CD14-positive monocyte (primary cell): ENCODE measurements around the gene CD4. TPM values are rescaled to one million over a fixed set of nuclear protein-coding genes. Genes with fewer than 3 reads are reported as not detected.
A peak's percentile ranks its signal among the peaks of the same experiment; 100 is the strongest.

ENCODE experiments used
- DNase-seq, 3 donors: peaks; one replicate each; pipeline ENCODE4 v3.0.0-alpha.2; 2011 to 2022
- H2AFZ ChIP-seq: 2 replicates; pipeline ENCODE4 v1.6.0; 2012; ENCODE audit warnings: mild to moderate bottlenecking, low read depth, low read length, inconsistent platforms; ENCODE audit not compliant: insufficient read depth, poor library complexity, severe bottlenecking
- H3K27ac ChIP-seq, 2 donors: 1 replicate in 1 of 2; 2 replicates in 1 of 2; pipeline ENCODE4 v1.5.1; 2012 to 2013; ENCODE audit warnings: low read length in 2 of 2, control low read depth in 1 of 2, inconsistent platforms in 1 of 2, low read depth in 1 of 2, mild to moderate bottlenecking in 1 of 2
- H3K27me3 ChIP-seq, 2 donors: one replicate each; pipeline versions ENCODE4 v1.6.0 to v1.6.1; 2011 to 2013; ENCODE audit warnings: low read length in 2 of 2; ENCODE audit not compliant: control insufficient read depth in 2 of 2, insufficient read depth in 2 of 2
- H3K36me3 ChIP-seq, 2 donors: replicated peaks in 1 of 2; 1 replicate in 1 of 2; 2 replicates in 1 of 2; pipeline versions ENCODE4 v1.5.1 to v1.6.1; 2012 to 2013; ENCODE audit warnings: low read length in 2 of 2, control low read depth in 1 of 2, inconsistent platforms in 1 of 2, mild to moderate bottlenecking in 1 of 2; ENCODE audit not compliant: insufficient read depth in 2 of 2, control insufficient read depth in 1 of 2
- H3K4me1 ChIP-seq, 2 donors: 1 replicate in 1 of 2; 2 replicates in 1 of 2; pipeline versions ENCODE4 v1.5.1 to v1.6.1; 2012 to 2013; ENCODE audit warnings: low read length in 2 of 2, control low read depth in 1 of 2, inconsistent platforms in 1 of 2, mild to moderate bottlenecking in 1 of 2, moderate library complexity in 1 of 2; ENCODE audit not compliant: insufficient read depth in 2 of 2, control insufficient read depth in 1 of 2
- H3K4me2 ChIP-seq: replicated peaks from 2 replicates; pipeline ENCODE3; 2012; ENCODE audit warnings: low read length, moderate library complexity, mild to moderate bottlenecking; ENCODE audit not compliant: poor library complexity, severe bottlenecking; ENCODE audit errors: extremely low read depth
- H3K4me3 ChIP-seq, 3 experiments: fragments of 200-600 bp in 1 of 3; sonication (generic) in 1 of 3; replicated peaks in 1 of 3; 1 replicate in 2 of 3; 2 replicates in 1 of 3; pipeline ENCODE4 v1.5.1; 2011 to 2013; ENCODE audit warnings: low read length in 3 of 3, mild to moderate bottlenecking in 3 of 3, control low read depth in 2 of 3, low read depth in 2 of 3, inconsistent platforms in 1 of 3, moderate library complexity in 1 of 3
- H3K79me2 ChIP-seq: 2 replicates; pipeline ENCODE4 v1.6.0; 2012; ENCODE audit warnings: mild to moderate bottlenecking, control low read depth, inconsistent platforms, low read length, moderate library complexity; ENCODE audit not compliant: insufficient read depth
- H3K9ac ChIP-seq: 2 replicates; pipeline ENCODE4 v1.6.0; 2017; ENCODE audit warnings: low read length, mild to moderate bottlenecking; ENCODE audit not compliant: insufficient read depth, poor library complexity, severe bottlenecking
- H3K9me3 ChIP-seq, 2 donors: replicated peaks in 1 of 2; 1 replicate in 1 of 2; 2 replicates in 1 of 2; pipeline versions ENCODE4 v1.5.1 to v1.6.1; 2012 to 2013; ENCODE audit warnings: low read length in 2 of 2, control low read depth in 1 of 2; ENCODE audit not compliant: control insufficient read depth in 1 of 2, insufficient read depth in 1 of 2
- H4K20me1 ChIP-seq: 2 replicates; pipeline ENCODE4 v1.6.0; 2012; ENCODE audit warnings: mild to moderate bottlenecking, low read length, control low read depth, moderate library complexity; ENCODE audit not compliant: insufficient read depth
- H3K27ac Mint-ChIP-seq, 7 donors: one replicate each; pipeline ENCODE4 v1.8.0; 2020; ENCODE audit warnings: mild to moderate bottlenecking in 7 of 7, mixed read lengths in 7 of 7, moderate library complexity in 6 of 7, inconsistent platforms in 2 of 7
- H3K27me3 Mint-ChIP-seq, 3 donors: one replicate each; pipeline ENCODE4 v1.8.0; 2021 to 2022; ENCODE audit warnings: low read depth in 3 of 3, mild to moderate bottlenecking in 3 of 3, mixed read lengths in 3 of 3, moderate library complexity in 3 of 3, inconsistent platforms in 1 of 3
- H3K36me3 Mint-ChIP-seq, 2 donors: one replicate each; pipeline ENCODE4 v1.8.0; 2020; ENCODE audit warnings: mixed read lengths in 2 of 2, inconsistent platforms in 1 of 2, mild to moderate bottlenecking in 1 of 2
- H3K4me1 Mint-ChIP-seq: one replicate; pipeline ENCODE4 v1.8.0; 2020; ENCODE audit warnings: mild to moderate bottlenecking, mixed read lengths
- H3K4me3 Mint-ChIP-seq, 2 donors: one replicate each; pipeline ENCODE4 v1.8.0; 2020; ENCODE audit warnings: mild to moderate bottlenecking in 2 of 2, mixed read lengths in 2 of 2, moderate library complexity in 1 of 2
- H3K9me3 Mint-ChIP-seq, 7 donors: one replicate each; pipeline ENCODE4 v1.8.0; 2020 to 2022; ENCODE audit warnings: mixed read lengths in 7 of 7, mild to moderate bottlenecking in 6 of 7, moderate library complexity in 6 of 7, inconsistent platforms in 2 of 7
- WGBS: methylation state at CpG from one replicate; pipeline ENCODE4 v1.1.5; 2013; ENCODE audit warnings: missing lambda C conversion rate; ENCODE audit not compliant: insufficient coverage; 5-methylcytosine and 5-hydroxymethylcytosine counted together
- intact Hi-C, 2 donors: fragments of 100-400 bp; cut with micrococcal nuclease; formaldehyde crosslinking; loops; one replicate each; pipeline versions ENCODE4 v1.15.0 to v1.15.1; 2023
- polyA plus RNA-seq, 3 donors: library from polyadenylated mRNA; depleted of rRNA in 1 of 3; unstranded in 2 of 3; stranded (reverse) in 1 of 3; fragments of 300-500 nt in 2 of 3; fragments of >200 nt in 1 of 3; fragmentation: Illumina TruSeq in 2 of 3; gene quantifications; 1 replicate in 2 of 3; 2 replicates in 1 of 3; pipeline ENCODE4 v1.2.3, GENCODE V29; 2012 to 2021
- TF ChIP-seq, protein P1 (sequence below): fragments of 200-600 bp; IDR thresholded peaks from one replicate; pipeline ENCODE4 v1.8.0; 2022; ENCODE audit warnings: antibody characterized with exemption, mild to moderate bottlenecking

CD4 gene
- polyA plus RNA-seq, 3 donors, result 261 to 371 (median 269) TPM

DNA sequence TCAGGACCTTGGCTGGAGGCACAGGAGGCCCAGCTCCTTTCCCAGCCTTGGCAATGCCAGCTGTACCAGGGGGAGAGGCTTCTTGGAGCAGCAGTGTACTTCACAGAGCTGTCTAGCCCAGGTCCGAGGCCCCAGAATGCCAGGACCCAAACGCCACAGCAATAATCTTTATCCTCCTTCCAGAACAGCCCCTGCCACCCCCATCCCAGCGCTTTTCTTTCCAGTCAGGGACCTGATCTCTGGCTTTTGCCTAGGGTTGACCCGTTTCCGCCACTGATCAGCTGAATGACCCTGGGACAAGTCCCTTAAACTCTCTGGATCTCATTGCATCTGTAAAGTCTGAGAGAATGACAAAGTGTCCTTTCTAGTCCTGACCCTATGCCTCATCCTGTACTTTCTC, 11.9 kb upstream of the CD4 start:
- H3K4me3 Mint-ChIP-seq, result peak overlapping the region in 1 of 2 donors; percentile 28
- H3K27ac Mint-ChIP-seq, result no peak overlapping the region

DNA sequence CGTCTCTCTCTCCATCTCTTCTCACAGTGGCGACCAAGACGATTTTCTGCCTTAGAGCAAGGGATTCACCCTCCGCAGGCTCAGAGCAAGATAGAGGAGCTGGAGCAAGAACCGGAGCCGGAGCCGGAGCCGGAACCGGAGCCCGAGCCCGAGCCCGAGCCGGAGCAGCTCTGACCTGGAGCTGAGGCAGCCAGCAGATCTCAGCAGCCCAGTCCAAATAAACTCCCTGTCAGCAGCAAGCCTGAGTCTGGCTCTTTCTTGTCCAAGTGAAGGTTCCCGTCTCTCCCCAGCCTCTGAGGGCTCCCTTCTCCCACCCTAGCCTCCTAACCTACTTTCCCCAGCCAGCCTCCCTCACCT, 11.1 kb upstream of the CD4 start:
- H3K27ac ChIP-seq, result no peak overlapping the region
- H3K9ac ChIP-seq, result no peak overlapping the region
- H3K4me1 Mint-ChIP-seq, result peaks cover 28% of the 10 kb centered on the region

More for the DNA sequence above, 11.9 kb upstream of the CD4 start:
- Mint-ChIP-seq H3K27me3 (peaks cover 57 to 62% (median 58%) of the 10 kb centered on the region in 3 donors), H3K36me3 (peaks cover 0 to 11% of the 10 kb centered on the region in 2 donors), H3K4me1 (peaks cover 35% of the 10 kb centered on the region), H3K9me3 (peaks cover 0 to 4% (median 4%) of the 10 kb centered on the region in 7 donors)
- H3K36me3 ChIP-seq, result no peaks in the 10 kb centered on the region
- 91% methylated on average over 5 of the region's 5 CpGs for WGBS
- H3K27ac ChIP-seq, result no peak overlapping the region
- DNase-seq, result no peak
- H4K20me1 ChIP-seq, result no peaks in the 10 kb centered on the region
- H3K4me3 ChIP-seq, result no peak overlapping the region
- no peak overlapping the region for H2AFZ ChIP-seq
- H3K79me2 ChIP-seq, result no peaks in the 10 kb centered on the region
- intact Hi-C loops, result loop anchor here (5.0 kb wide), 1 partner anchor 40 kb away; no protein-coding TSS in a partner anchor
- H3K4me2 ChIP-seq, result no peak overlapping the region
- H3K9me3 ChIP-seq, result peaks cover 0 to 17% of the 10 kb centered on the region in 2 donors
- H3K4me1 ChIP-seq, result peaks cover 22 to 45% of the 10 kb centered on the region in 2 donors
- TF ChIP-seq, protein P1, sequence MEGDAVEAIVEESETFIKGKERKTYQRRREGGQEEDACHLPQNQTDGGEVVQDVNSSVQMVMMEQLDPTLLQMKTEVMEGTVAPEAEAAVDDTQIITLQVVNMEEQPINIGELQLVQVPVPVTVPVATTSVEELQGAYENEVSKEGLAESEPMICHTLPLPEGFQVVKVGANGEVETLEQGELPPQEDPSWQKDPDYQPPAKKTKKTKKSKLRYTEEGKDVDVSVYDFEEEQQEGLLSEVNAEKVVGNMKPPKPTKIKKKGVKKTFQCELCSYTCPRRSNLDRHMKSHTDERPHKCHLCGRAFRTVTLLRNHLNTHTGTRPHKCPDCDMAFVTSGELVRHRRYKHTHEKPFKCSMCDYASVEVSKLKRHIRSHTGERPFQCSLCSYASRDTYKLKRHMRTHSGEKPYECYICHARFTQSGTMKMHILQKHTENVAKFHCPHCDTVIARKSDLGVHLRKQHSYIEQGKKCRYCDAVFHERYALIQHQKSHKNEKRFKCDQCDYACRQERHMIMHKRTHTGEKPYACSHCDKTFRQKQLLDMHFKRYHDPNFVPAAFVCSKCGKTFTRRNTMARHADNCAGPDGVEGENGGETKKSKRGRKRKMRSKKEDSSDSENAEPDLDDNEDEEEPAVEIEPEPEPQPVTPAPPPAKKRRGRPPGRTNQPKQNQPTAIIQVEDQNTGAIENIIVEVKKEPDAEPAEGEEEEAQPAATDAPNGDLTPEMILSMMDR, result no peak
- no peak overlapping the region for H3K9ac ChIP-seq
- peaks cover 12 to 57% of the 10 kb centered on the region in 2 donors for H3K27me3 ChIP-seq

More for the DNA sequence above, 11.1 kb upstream of the CD4 start:
- H3K4me3 ChIP-seq, result peak overlapping the region in 1 of 3 experiments; percentile 74
- Mint-ChIP-seq H3K36me3 (peaks cover 0 to 11% of the 10 kb centered on the region in 2 donors), H3K9me3 (peaks cover 0 to 4% (median 2%) of the 10 kb centered on the region in 7 donors), H3K27me3 (peaks cover 49 to 54% (median 49%) of the 10 kb centered on the region in 3 donors), H3K27ac (peak overlapping the region in 2 of 7 donors; percentile 75 to 88), H3K4me3 (peak overlapping the region; percentile 80 to 94)
- peaks cover 0 to 11% of the 10 kb centered on the region in 2 donors for H3K9me3 ChIP-seq
- TF ChIP-seq, protein P1, result no peak
- no peaks in the 10 kb centered on the region for H4K20me1 ChIP-seq
- H3K4me1 ChIP-seq, result peaks cover 15 to 37% of the 10 kb centered on the region in 2 donors
- 82% methylated on average over 14 of the region's 14 CpGs for WGBS
- DNase-seq, result no peak
- peak overlapping the region; percentile 72 for H2AFZ ChIP-seq
- no peaks in the 10 kb centered on the region for H3K36me3 ChIP-seq
- H3K79me2 ChIP-seq, result no peaks in the 10 kb centered on the region
- H3K27me3 ChIP-seq, result peaks cover 8 to 49% of the 10 kb centered on the region in 2 donors
- intact Hi-C loops, result loop anchor here (5.0 kb wide), 1 partner anchor 41 kb away; no protein-coding TSS in a partner anchor
- peak overlapping the region; percentile 85 for H3K4me2 ChIP-seq
